ENCODE measurements around the gene CPEB2.

DNA sequence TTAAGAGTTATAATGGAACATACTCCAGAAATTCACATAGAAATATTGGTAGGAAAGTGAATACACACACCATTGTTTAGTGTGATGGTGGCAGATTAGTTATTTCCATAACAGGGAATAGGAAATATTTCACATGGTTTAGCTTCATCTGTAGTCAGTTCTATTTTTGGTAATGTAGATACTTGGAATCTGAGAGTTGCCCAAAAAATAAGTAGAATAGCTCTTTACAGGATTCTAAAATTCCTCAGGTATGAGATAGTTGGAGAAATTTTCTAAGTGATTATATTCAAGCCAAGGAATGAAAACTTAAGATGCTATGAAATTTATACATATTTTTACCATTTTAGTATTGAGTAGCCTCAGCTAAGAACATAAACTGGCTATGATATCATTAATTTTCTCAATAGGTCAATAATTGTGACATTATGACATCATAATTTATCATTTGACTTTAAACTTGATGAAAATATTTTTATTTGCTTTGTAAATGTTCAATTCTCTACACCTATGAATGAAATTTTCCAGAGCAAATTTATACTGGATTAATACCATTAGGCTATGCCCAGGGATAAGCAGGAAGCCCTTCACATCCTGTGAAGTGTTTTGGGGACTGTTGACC is 35.8 kb downstream of the CPEB2 start:
- TF ChIP-seq, protein P1, sequence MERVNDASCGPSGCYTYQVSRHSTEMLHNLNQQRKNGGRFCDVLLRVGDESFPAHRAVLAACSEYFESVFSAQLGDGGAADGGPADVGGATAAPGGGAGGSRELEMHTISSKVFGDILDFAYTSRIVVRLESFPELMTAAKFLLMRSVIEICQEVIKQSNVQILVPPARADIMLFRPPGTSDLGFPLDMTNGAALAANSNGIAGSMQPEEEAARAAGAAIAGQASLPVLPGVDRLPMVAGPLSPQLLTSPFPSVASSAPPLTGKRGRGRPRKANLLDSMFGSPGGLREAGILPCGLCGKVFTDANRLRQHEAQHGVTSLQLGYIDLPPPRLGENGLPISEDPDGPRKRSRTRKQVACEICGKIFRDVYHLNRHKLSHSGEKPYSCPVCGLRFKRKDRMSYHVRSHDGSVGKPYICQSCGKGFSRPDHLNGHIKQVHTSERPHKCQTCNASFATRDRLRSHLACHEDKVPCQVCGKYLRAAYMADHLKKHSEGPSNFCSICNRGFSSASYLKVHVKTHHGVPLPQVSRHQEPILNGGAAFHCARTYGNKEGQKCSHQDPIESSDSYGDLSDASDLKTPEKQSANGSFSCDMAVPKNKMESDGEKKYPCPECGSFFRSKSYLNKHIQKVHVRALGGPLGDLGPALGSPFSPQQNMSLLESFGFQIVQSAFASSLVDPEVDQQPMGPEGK (CRISPR knock-in tag; IDR thresholded peaks at IDR 0.05; ENCODE audit: borderline replicate concordance), result no peak
- TF ChIP-seq ESRRG (CRISPR knock-in tag; IDR thresholded peaks at IDR 0.05), result no peak
- TF ChIP-seq PPARA (CRISPR knock-in tag; IDR thresholded peaks at IDR 0.05; ENCODE audit: borderline replicate concordance), result no peak
- no peak for TF ChIP-seq ZNF70 (CRISPR knock-in tag; IDR thresholded peaks at IDR 0.05)
- TF ChIP-seq, protein P2, sequence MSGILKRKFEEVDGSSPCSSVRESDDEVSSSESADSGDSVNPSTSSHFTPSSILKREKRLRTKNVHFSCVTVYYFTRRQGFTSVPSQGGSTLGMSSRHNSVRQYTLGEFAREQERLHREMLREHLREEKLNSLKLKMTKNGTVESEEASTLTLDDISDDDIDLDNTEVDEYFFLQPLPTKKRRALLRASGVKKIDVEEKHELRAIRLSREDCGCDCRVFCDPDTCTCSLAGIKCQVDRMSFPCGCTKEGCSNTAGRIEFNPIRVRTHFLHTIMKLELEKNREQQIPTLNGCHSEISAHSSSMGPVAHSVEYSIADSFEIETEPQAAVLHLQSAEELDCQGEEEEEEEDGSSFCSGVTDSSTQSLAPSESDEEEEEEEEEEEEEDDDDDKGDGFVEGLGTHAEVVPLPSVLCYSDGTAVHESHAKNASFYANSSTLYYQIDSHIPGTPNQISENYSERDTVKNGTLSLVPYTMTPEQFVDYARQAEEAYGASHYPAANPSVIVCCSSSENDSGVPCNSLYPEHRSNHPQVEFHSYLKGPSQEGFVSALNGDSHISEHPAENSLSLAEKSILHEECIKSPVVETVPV (CRISPR knock-in tag; IDR thresholded peaks at IDR 0.05), result no peak
- TF ChIP-seq ISL1 (CRISPR knock-in tag; IDR thresholded peaks at IDR 0.05), result peak; percentile 66
- TF ChIP-seq TCF4 (CRISPR knock-in tag; IDR thresholded peaks at IDR 0.05; ENCODE audit: borderline replicate concordance), result no peak
- TF ChIP-seq ZFP30 (CRISPR knock-in tag; IDR thresholded peaks at IDR 0.05), result no peak
- no peak for TF ChIP-seq SNAI2 (CRISPR knock-in tag; IDR thresholded peaks at IDR 0.05)
- no peak for TF ChIP-seq BACH2 (CRISPR knock-in tag; IDR thresholded peaks at IDR 0.05; ENCODE audit: borderline replicate concordance)

All from SK-N-SH treated with all-trans-retinoic acid at 6 μM for 48 hours (cell line).